RCC 7860 (cell line): ENCODE results near the gene ZNF524.

Source experiments
- DNase-seq: peaks from one replicate; pipeline ENCODE4 v3.0.0-alpha.2; 2015; ENCODE audit warnings: low spot score
- FAIRE-seq: peaks from 2 replicates; lab custom pipeline; 2012; peaks lifted over from hg19 to GRCh38; lab: Jason Lieb, UNC

The ZNF524 gene

GRCh38 chr19:55652311-55653128 is 52.4 kb downstream of the ZNF524 start:
- FAIRE-seq (no peak), DNase-seq (no peak)
